ENCODE data around the gene PBX4.

GRCh38 chr19:19661675-19662251, 43.3 kb upstream of the PBX4 start:
- TF ChIP-seq CTCF (IDR thresholded peaks at IDR 0.05), result no peak
- TF ChIP-seq POLR2A (IDR thresholded peaks at IDR 0.05), result no peak

Measured in uterus (tissue), 2 donors.